Osteocyte (in vitro differentiated cells): Measurements from ENCODE around the gene YWHAH. TPM values are rescaled to one million over a fixed set of nuclear protein-coding genes. Genes with fewer than 3 reads are reported as not detected.

Experiments used
- DNase-seq: peaks from one replicate; pipeline ENCODE4 v3.0.0; 2021; ENCODE audit warnings: mixed read lengths; ENCODE audit not compliant: unreplicated experiment; ENCODE audit errors: extremely low spot score
- H3K27ac Mint-ChIP-seq: one replicate; pipeline ENCODE4 v1.8.0; 2021; ENCODE audit warnings: mild to moderate bottlenecking, mixed read lengths; ENCODE audit not compliant: unreplicated experiment
- H3K27me3 Mint-ChIP-seq: one replicate; pipeline ENCODE4 v1.8.0; 2021; ENCODE audit warnings: mixed read lengths; ENCODE audit not compliant: unreplicated experiment
- H3K36me3 Mint-ChIP-seq: one replicate; pipeline ENCODE4 v1.8.0; 2021; ENCODE audit warnings: mixed read lengths; ENCODE audit not compliant: unreplicated experiment
- H3K4me1 Mint-ChIP-seq: one replicate; pipeline ENCODE4 v1.8.0; 2021; ENCODE audit warnings: mixed read lengths; ENCODE audit not compliant: unreplicated experiment
- H3K4me3 Mint-ChIP-seq: one replicate; pipeline ENCODE4 v1.8.0; 2021; ENCODE audit warnings: mild to moderate bottlenecking, moderate library complexity, mixed read lengths; ENCODE audit not compliant: unreplicated experiment
- H3K9me3 Mint-ChIP-seq: one replicate; pipeline ENCODE4 v1.8.0; 2021; ENCODE audit warnings: mixed read lengths; ENCODE audit not compliant: unreplicated experiment
- total RNA-seq: library from RNA; stranded (reverse); gene quantifications from 2 replicates; pipeline ENCODE4 v1.2.1, GENCODE V29; 2021
- TF ChIP-seq, protein P1 (sequence below): fragments of 200-600 bp; sonication (generic); IDR thresholded peaks from 2 replicates; pipeline ENCODE4 v1.5.0; 2021; ENCODE audit warnings: antibody characterized with exemption, mild to moderate bottlenecking, moderate library complexity

YWHAH gene
- total RNA-seq, 1 donor from 2014 or later = 150 TPM

DNA sequence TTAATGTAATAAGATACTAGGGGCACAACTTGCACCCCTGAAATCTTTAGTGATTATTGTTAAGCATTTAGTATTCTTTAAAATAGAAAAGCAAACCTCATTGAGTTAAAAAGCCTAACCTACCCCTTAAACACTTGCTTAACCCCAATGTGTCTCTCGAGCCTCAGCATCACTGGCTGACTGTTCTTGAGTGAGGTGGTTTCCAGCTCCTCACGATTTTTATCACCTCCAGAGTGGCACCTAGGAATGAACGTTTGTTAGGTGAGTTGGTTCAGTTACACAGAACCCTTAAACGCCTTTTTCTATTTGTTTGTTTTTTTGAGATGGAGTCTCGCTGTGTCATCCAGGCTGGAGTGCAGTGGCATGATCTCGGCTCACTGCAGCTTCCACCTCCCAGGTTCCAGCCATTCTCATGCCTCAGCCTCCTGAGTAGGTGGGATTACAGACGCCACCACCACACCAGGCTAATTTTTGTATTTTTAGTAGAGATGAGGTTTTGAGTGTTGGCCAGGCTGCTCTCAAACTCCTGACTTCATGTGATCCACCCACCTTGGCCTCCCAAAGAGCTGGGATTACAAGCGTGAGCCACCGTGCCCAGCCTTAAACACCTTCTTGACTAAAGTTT lies 13.7 kb downstream of the YWHAH start:
- Mint-ChIP-seq H3K36me3 (peaks cover 31% of the 10 kb centered on the region), H3K27ac (no peak overlapping the region)
- no peak for DNase-seq

DNA sequence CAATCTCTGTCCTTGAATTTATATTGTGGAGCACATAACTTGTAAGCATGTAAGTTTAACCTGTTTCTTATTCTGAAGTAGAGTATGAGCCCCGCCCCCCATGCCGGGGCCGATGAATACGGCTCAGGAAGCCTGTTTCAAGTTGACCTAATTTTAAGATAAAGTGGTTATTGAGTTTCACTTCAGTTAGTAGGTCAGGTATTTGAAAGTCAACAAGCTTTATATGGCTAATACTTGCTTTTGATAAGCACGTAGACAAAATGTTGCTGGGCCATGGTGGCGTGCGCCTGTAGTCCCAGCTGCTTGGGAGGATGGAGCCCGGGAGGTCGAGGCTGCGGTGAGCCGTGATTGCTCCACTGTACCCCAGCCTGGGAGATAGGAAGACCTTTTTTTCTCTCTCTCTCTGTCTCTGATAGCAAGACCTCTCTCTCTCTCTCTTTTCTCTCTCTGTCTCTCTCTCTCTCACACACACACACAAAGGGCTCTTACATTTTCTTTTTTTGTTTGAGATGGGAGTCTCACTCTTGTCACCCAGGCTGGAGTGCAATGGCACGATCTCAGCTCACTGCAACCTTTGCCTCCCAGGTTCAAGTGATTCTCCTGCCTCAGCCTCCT lies 14.4 kb downstream of the YWHAH start:
- Mint-ChIP-seq H3K27me3 (no peaks in the 10 kb centered on the region), H3K4me3 (no peak overlapping the region), H3K27ac (no peak overlapping the region), H3K9me3 (no peaks in the 10 kb centered on the region), H3K4me1 (peaks cover 14% of the 10 kb centered on the region), H3K36me3 (peaks cover 31% of the 10 kb centered on the region)
- no peak for DNase-seq
- TF ChIP-seq, protein P1, sequence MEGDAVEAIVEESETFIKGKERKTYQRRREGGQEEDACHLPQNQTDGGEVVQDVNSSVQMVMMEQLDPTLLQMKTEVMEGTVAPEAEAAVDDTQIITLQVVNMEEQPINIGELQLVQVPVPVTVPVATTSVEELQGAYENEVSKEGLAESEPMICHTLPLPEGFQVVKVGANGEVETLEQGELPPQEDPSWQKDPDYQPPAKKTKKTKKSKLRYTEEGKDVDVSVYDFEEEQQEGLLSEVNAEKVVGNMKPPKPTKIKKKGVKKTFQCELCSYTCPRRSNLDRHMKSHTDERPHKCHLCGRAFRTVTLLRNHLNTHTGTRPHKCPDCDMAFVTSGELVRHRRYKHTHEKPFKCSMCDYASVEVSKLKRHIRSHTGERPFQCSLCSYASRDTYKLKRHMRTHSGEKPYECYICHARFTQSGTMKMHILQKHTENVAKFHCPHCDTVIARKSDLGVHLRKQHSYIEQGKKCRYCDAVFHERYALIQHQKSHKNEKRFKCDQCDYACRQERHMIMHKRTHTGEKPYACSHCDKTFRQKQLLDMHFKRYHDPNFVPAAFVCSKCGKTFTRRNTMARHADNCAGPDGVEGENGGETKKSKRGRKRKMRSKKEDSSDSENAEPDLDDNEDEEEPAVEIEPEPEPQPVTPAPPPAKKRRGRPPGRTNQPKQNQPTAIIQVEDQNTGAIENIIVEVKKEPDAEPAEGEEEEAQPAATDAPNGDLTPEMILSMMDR = no peak

More for the DNA sequence above, 13.7 kb downstream of the YWHAH start:
- Mint-ChIP-seq H3K4me1 (peaks cover 20% of the 10 kb centered on the region), H3K9me3 (no peaks in the 10 kb centered on the region), H3K4me3 (no peak overlapping the region), H3K27me3 (no peaks in the 10 kb centered on the region)
- TF ChIP-seq, protein P1 = no peak

DNA sequence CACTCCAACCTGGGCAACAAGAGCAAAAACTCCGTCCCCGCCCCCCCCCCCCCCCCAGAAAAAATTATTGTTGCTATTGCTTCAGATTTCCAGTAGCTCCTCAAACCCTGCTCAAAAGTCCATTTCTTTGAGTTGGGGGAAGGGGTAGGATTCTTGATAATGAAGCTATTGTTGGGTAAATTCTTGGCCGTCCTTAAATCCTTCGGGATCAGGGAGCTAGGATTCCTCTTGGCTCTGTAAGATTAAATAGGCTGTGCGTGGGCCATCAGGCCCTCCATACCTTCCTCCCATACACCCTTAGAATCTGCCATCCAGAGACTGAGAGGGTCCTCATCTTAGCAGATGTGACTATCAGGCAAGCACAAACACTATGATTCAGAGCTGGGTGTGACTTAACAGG lies 16.4 kb downstream of the YWHAH start:
- Mint-ChIP-seq H3K9me3 (no peaks in the 10 kb centered on the region), H3K4me1 (peaks cover 8% of the 10 kb centered on the region), H3K4me3 (no peak overlapping the region), H3K36me3 (peaks cover 28% of the 10 kb centered on the region), H3K27me3 (no peaks in the 10 kb centered on the region), H3K27ac (no peak overlapping the region)
- DNase-seq = no peak
- TF ChIP-seq, protein P1 = no peak

DNA sequence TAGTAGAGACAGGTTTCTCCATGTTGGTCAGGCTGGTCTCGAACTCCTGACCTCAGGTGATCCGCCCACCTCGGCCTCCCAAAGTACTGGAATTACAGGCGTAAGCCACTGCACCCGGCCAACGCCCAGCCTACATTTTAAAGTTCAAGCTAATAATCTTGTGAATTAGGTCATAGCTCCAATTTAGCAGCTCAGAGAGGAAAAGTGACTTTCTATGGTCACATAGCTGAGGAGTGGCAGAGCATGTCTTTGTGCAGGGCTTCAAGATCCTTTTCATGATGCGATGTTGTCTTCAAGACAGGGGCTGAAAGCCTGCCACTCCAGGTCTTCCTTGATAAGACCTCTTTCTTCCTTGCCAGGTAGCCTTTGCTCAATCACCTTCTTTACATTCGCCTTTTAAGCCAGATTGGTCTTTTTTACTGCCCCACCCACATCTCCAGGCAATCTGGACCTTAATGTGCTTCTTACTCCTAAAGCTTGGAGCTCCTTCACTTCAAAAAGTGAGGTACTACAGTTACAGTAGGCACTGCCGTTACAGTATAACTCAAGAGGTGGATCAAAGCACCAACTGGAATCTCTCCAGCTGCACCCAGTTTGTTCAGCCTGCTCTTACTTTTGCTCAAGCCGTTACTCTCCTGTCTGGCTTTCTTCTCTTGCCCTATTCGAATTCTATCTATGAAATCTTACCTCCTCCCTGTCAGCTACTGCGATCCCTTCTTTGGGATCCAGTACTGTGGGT lies 18.2 kb downstream of the YWHAH start:
- DNase-seq = no peak
- Mint-ChIP-seq H3K27ac (no peak overlapping the region), H3K36me3 (peaks cover 11% of the 10 kb centered on the region), H3K9me3 (no peaks in the 10 kb centered on the region), H3K4me1 (peaks cover 8% of the 10 kb centered on the region), H3K27me3 (no peaks in the 10 kb centered on the region), H3K4me3 (no peak overlapping the region)
- TF ChIP-seq, protein P1 = no peak

DNA sequence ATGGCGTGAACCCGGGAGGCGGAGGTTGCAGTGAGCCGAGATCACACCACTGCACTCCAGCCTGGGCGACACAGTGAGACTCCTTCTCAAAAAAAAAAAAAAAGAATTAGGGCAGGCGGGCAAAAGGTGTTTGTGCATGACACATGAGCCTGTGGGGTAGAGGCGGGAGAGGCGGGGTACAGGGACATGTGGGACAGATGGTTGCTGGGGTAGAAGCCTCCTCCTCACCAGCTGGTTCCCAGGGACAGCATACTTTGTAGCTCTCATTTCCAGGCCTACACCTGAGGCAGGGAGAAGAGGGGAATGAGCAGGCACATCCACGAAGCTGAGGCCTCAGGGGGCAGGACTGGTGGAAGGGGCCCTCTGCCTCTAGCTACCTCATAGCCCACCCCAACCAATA lies 23.7 kb downstream of the YWHAH start:
- DNase-seq = no peak
- Mint-ChIP-seq H3K9me3 (no peaks in the 10 kb centered on the region), H3K4me1 (peaks cover 16% of the 10 kb centered on the region), H3K36me3 (no peaks in the 10 kb centered on the region), H3K27me3 (no peaks in the 10 kb centered on the region), H3K27ac (no peak overlapping the region), H3K4me3 (no peak overlapping the region)
- TF ChIP-seq, protein P1 = no peak
